ENCODE measurements around the gene PALLD.

DNA sequence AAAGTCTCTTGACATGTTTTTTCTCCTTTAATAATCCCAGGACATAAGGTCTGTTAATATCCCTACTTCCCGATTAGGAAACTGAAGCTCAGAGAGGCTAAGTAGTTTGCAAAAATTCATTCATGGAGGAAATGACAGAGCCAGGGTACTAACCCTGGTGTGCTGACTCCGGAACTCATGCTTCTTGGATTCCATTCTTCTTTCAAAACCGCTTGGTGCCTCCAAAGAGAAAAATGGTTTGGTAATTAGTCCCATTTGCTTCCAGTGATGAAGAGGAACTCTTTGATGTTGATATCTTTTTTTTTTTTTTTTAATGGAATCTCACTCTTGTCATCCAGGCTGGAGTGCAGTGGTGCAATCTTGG is 146.9 kb downstream of the PALLD start:
- TF ChIP-seq, protein P1, sequence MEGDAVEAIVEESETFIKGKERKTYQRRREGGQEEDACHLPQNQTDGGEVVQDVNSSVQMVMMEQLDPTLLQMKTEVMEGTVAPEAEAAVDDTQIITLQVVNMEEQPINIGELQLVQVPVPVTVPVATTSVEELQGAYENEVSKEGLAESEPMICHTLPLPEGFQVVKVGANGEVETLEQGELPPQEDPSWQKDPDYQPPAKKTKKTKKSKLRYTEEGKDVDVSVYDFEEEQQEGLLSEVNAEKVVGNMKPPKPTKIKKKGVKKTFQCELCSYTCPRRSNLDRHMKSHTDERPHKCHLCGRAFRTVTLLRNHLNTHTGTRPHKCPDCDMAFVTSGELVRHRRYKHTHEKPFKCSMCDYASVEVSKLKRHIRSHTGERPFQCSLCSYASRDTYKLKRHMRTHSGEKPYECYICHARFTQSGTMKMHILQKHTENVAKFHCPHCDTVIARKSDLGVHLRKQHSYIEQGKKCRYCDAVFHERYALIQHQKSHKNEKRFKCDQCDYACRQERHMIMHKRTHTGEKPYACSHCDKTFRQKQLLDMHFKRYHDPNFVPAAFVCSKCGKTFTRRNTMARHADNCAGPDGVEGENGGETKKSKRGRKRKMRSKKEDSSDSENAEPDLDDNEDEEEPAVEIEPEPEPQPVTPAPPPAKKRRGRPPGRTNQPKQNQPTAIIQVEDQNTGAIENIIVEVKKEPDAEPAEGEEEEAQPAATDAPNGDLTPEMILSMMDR (IDR thresholded peaks at IDR 0.05; ENCODE audit: low read length): no peak
- TF ChIP-seq EZH2 (optimal IDR thresholded peaks at IDR 0.05; ENCODE audit: low read depth, low read length) (no peak), EZH2phosphoT487 (IDR thresholded peaks at IDR 0.05; ENCODE audit: low read length) (no peak)
